H9 (cell line): Measurements from ENCODE around the gene MICAL2. TPM values are rescaled to one million over a fixed set of nuclear protein-coding genes. Genes with fewer than 3 reads are reported as not detected.

Experiments used
- DNase-seq: peaks from one replicate; pipeline ENCODE4 v3.0.0-alpha.2; 2017
- H2AFZ ChIP-seq: one replicate; pipeline ENCODE4 v1.6.1; 2013; ENCODE audit warnings: mild to moderate bottlenecking, low read length, control low read depth, moderate library complexity
- H2AK5ac ChIP-seq: 2 replicates; pipeline ENCODE4 v1.6.1; 2013; ENCODE audit warnings: low read length, control low read depth, mixed read lengths; ENCODE audit not compliant: insufficient read length
- H2BK120ac ChIP-seq: one replicate; pipeline ENCODE4 v1.6.1; 2013; ENCODE audit warnings: low read depth, mild to moderate bottlenecking, low read length, control low read depth, inconsistent platforms; ENCODE audit not compliant: poor library complexity, severe bottlenecking
- H2BK12ac ChIP-seq: 2 replicates; pipeline ENCODE4 v1.6.1; 2013; ENCODE audit warnings: low read length, control low read depth, mixed read lengths, low read depth; ENCODE audit not compliant: insufficient read length
- H2BK15ac ChIP-seq: 2 replicates; pipeline ENCODE4 v1.6.1; 2013; ENCODE audit warnings: low read depth, low read length, control low read depth
- H2BK20ac ChIP-seq: one replicate; pipeline ENCODE4 v1.6.1; 2013; ENCODE audit warnings: low read depth, mild to moderate bottlenecking, low read length, control low read depth, inconsistent platforms; ENCODE audit not compliant: poor library complexity, severe bottlenecking
- H2BK5ac ChIP-seq: 2 replicates; pipeline ENCODE4 v1.6.1; 2013; ENCODE audit warnings: low read length, control low read depth, mixed read lengths; ENCODE audit not compliant: insufficient read length
- H3K14ac ChIP-seq: 2 replicates; pipeline ENCODE4 v1.6.1; 2013; ENCODE audit warnings: low read length, control low read depth; ENCODE audit not compliant: insufficient read depth
- H3K18ac ChIP-seq: 2 replicates; pipeline ENCODE4 v1.6.1; 2013; ENCODE audit warnings: low read depth, mild to moderate bottlenecking, mixed read lengths, low read length, control low read depth; ENCODE audit not compliant: insufficient read length
- H3K23ac ChIP-seq: 2 replicates; pipeline ENCODE4 v1.6.1; 2013; ENCODE audit warnings: low read length, control low read depth, mixed read lengths, low read depth; ENCODE audit not compliant: insufficient read length
- H3K23me2 ChIP-seq: 2 replicates; pipeline ENCODE4 v1.6.1; 2013; ENCODE audit warnings: low read depth, mild to moderate bottlenecking, mixed read lengths, low read length, control low read depth; ENCODE audit not compliant: insufficient read length, poor library complexity, severe bottlenecking
- H3K27ac ChIP-seq: 2 replicates; pipeline ENCODE4 v1.5.1; 2013; ENCODE audit warnings: low read length, control low read depth, mixed read lengths, low read depth; ENCODE audit not compliant: insufficient read length
- H3K27me3 ChIP-seq: 2 replicates; pipeline ENCODE4 v1.6.1; 2013; ENCODE audit warnings: low read length, control low read depth, inconsistent platforms; ENCODE audit not compliant: insufficient read depth
- H3K4ac ChIP-seq: 2 replicates; pipeline ENCODE4 v1.6.1; 2013; ENCODE audit warnings: low read depth, mild to moderate bottlenecking, control low read depth, inconsistent platforms, low read length, moderate library complexity
- H3K4me1 ChIP-seq: 2 replicates; pipeline ENCODE4 v1.6.1; 2013; ENCODE audit warnings: low read length, control low read depth, inconsistent platforms; ENCODE audit not compliant: insufficient read depth
- H3K4me2 ChIP-seq: 2 replicates; pipeline ENCODE4 v1.6.1; 2013; ENCODE audit warnings: low read length, control low read depth, mixed read lengths; ENCODE audit not compliant: insufficient read length, insufficient read depth
- H3K56ac ChIP-seq: 2 replicates; pipeline ENCODE4 v1.6.1; 2013; ENCODE audit warnings: low read depth, mild to moderate bottlenecking, mixed read lengths, low read length, control low read depth; ENCODE audit not compliant: insufficient read length
- H3K79me1 ChIP-seq: 2 replicates; pipeline ENCODE4 v1.6.1; 2013; ENCODE audit warnings: low read depth, mild to moderate bottlenecking, moderate library complexity, low read length, control low read depth, inconsistent platforms; ENCODE audit not compliant: insufficient read depth, poor library complexity, severe bottlenecking
- H3K79me2 ChIP-seq: 2 replicates; pipeline ENCODE4 v1.6.1; 2013; ENCODE audit warnings: low read length, control low read depth, inconsistent platforms; ENCODE audit not compliant: insufficient read depth
- H3K9ac ChIP-seq: 2 replicates; pipeline ENCODE4 v1.6.1; 2013; ENCODE audit warnings: low read length, control low read depth, mixed read lengths; ENCODE audit not compliant: insufficient read length; ENCODE audit errors: extremely low read depth
- H3K9me3 ChIP-seq: one replicate; pipeline ENCODE4 v1.6.1; 2013; ENCODE audit warnings: low read depth, low read length, inconsistent platforms; ENCODE audit not compliant: control insufficient read depth
- H3T11ph ChIP-seq: one replicate; pipeline ENCODE4 v1.6.1; 2013; ENCODE audit warnings: mild to moderate bottlenecking, low read length, control low read depth, inconsistent platforms
- H4K20me1 ChIP-seq: one replicate; pipeline ENCODE4 v1.6.1; 2013; ENCODE audit not compliant: control insufficient read depth, insufficient read length, insufficient read depth
- H4K5ac ChIP-seq: 2 replicates; pipeline ENCODE4 v1.6.1; 2013; ENCODE audit warnings: low read depth, mild to moderate bottlenecking, mixed read lengths, low read length, control low read depth; ENCODE audit not compliant: insufficient read length
- H4K8ac ChIP-seq: replicated peaks from 2 replicates; pipeline ENCODE4 v1.6.1; 2013; ENCODE audit warnings: low read length, control low read depth, mixed read lengths, low read depth; ENCODE audit not compliant: insufficient read length
- H4K91ac ChIP-seq: 2 replicates; pipeline ENCODE4 v1.6.1; 2013; ENCODE audit warnings: low read depth, mild to moderate bottlenecking, moderate library complexity, mixed read lengths, low read length, control low read depth; ENCODE audit not compliant: insufficient read length
- H3K27ac Mint-ChIP-seq, 3 experiments: 2 replicates in 2 of 3; 3 replicates in 1 of 3; pipeline ENCODE4 v1.8.0; 2020 to 2021; ENCODE audit warnings: mixed read lengths in 3 of 3, mild to moderate bottlenecking in 1 of 3, moderate library complexity in 1 of 3
- H3K27me3 Mint-ChIP-seq: 2 replicates; pipeline ENCODE4 v1.8.0; 2021; ENCODE audit warnings: low read depth, mild to moderate bottlenecking, moderate library complexity, mixed read lengths
- H3K36me3 Mint-ChIP-seq, 3 experiments: 2 replicates in 2 of 3; 3 replicates in 1 of 3; pipeline ENCODE4 v1.8.0; 2020 to 2021; ENCODE audit warnings: low read depth in 3 of 3, mixed read lengths in 3 of 3; ENCODE audit not compliant: insufficient read depth in 1 of 3
- H3K4me1 Mint-ChIP-seq, 2 experiments: 2 replicates each; pipeline ENCODE4 v1.8.0; 2020; ENCODE audit warnings: mixed read lengths in 2 of 2
- H3K4me3 Mint-ChIP-seq, 2 experiments: 2 replicates in 1 of 2; 3 replicates in 1 of 2; pipeline ENCODE4 v1.8.0; 2020 to 2021; ENCODE audit warnings: mild to moderate bottlenecking in 2 of 2, mixed read lengths in 2 of 2, moderate library complexity in 1 of 2
- H3K9me3 Mint-ChIP-seq, 2 experiments: 2 replicates in 1 of 2; 3 replicates in 1 of 2; pipeline ENCODE4 v1.8.0; 2020; ENCODE audit warnings: mild to moderate bottlenecking in 2 of 2, mixed read lengths in 2 of 2, moderate library complexity in 1 of 2
- CTCF ChIP-seq: fragments of 200-600 bp; sonication (generic); conservative IDR thresholded peaks from 3 replicates; pipeline ENCODE4 v1.8.0; 2021; ENCODE audit warnings: antibody characterized with exemption, mild to moderate bottlenecking
- WGBS: extraction: QIAGEN DNeasy Blood & Tissue Kit; methylation state at CpG from one replicate; pipeline ENCODE4 v1.1.7; 2013; ENCODE audit warnings: missing lambda C conversion rate, low lambda C conversion rate, mixed read lengths; ENCODE audit not compliant: insufficient read length; ENCODE audit errors: extremely low coverage; 5-methylcytosine and 5-hydroxymethylcytosine counted together
- total RNA-seq: library from RNA; stranded (reverse); gene quantifications from 2 replicates; pipeline ENCODE4 v1.2.1, GENCODE V29; 2021

Gene MICAL2
- total RNA-seq, 1 experiment from 2014 or later: 4.7 TPM

GRCh38 chr11:12158909-12159308 lies 48.5 kb downstream of the MICAL2 start:
- no peak overlapping the region for H3K4me2 ChIP-seq
- H3K4me1 Mint-ChIP-seq: peaks cover 2 to 11% of the 10 kb centered on the region in 2 experiments; a peak in 3 of 4 replicates
- no peak overlapping the region for H3K9ac ChIP-seq
- WGBS: no CpG with 5 or more reads among the region's 7 CpGs
- no peak overlapping the region for H2BK15ac ChIP-seq
- no peaks in the 10 kb centered on the region for H3K79me2 ChIP-seq
- no peak overlapping the region for H2AFZ ChIP-seq
- no peak overlapping the region for H3K14ac ChIP-seq
- H3K4ac ChIP-seq: no peak overlapping the region
- H3K36me3 Mint-ChIP-seq: no peaks in the 10 kb centered on the region; a peak in 1 of 7 replicates
- no peak overlapping the region for H2AK5ac ChIP-seq
- H3K56ac ChIP-seq: no peak overlapping the region
- no peaks in the 10 kb centered on the region for H4K20me1 ChIP-seq
- no peaks in the 10 kb centered on the region for H3K4me1 ChIP-seq
- H3K27ac Mint-ChIP-seq: no peak overlapping the region
- no peak for DNase-seq
- no peaks in the 10 kb centered on the region for H3K79me1 ChIP-seq
- H3K27ac ChIP-seq: no peak overlapping the region
- no peak overlapping the region for H3K4me3 Mint-ChIP-seq
- H3T11ph ChIP-seq: no peak overlapping the region
- H2BK20ac ChIP-seq: no peak overlapping the region
- no peak for TF ChIP-seq CTCF
- H3K18ac ChIP-seq: no peak overlapping the region
- no peak overlapping the region for H4K91ac ChIP-seq
- H2BK5ac ChIP-seq: no peak overlapping the region
- H3K9me3 ChIP-seq: no peaks in the 10 kb centered on the region
- H3K23ac ChIP-seq: no peak overlapping the region
- no peaks in the 10 kb centered on the region; a peak in 1 of 5 replicates for H3K9me3 Mint-ChIP-seq
- no peak overlapping the region for H4K8ac ChIP-seq
- no peak overlapping the region for H2BK12ac ChIP-seq
- H3K27me3 ChIP-seq: no peaks in the 10 kb centered on the region
- H3K23me2 ChIP-seq: no peaks in the 10 kb centered on the region
- no peak overlapping the region for H4K5ac ChIP-seq
- H3K27me3 Mint-ChIP-seq: peaks cover 1% of the 10 kb centered on the region; the same call in 1 of the 2 replicates
- no peak overlapping the region for H2BK120ac ChIP-seq
